GM18508 (cell line): Measurements from ENCODE around the gene KDM5B.
"Not testable (repeated sequence)": the region's sequence is repeated elsewhere in the genome, so short reads cannot be mapped to it uniquely, and the experiment has no call there.

ENCODE experiments used
- ATAC-seq: cut with Tn5 transposase; IDR thresholded peaks from one replicate; pipeline ENCODE4 v1.9.1; 2021; ENCODE audit warnings: moderate number of reproducible peaks; ENCODE audit not compliant: insufficient read depth, unreplicated experiment

Gene KDM5B

DNA sequence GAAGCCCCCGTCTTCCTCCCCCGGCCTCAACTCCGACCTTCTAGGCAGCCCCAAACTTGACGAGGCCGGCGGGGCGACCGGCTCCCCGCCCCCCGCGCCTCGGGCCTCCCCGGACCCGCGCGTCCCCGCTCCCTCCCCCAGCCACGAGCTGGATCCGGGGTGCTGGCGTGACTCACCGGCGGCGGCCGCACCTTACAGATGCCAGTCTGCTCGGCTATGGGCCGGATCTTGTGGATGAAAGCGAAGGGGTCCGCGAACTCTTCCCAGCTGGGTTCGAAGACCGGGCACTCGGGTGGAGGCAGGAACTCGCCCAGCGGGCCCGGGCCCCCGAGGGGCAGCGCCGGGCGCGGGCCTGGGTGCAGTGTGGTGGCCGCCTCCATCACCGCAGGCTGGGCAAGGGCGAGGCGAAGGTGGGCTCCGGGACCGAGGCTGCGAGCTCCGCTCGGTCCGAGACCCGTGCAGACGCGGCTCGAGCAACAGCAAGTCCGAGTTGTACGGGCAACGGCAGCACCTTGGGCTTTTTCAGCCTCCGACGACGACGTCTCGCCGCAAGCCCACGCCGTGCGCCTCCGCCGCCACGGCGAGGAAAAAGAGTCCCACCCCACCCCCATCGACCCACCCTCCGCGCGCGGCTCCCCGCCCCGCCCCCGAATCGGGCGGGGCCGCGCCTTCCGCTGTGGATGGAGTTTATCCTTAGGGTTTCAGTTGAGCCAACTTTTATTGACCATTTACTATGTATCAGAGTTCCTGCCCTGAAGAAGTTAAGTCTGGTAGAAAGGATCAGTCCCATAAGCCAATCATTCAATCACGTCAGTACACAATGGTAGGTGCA is at the start of gene KDM5B:
KDM5B (minus strand) TSS at position 496 of the 832 bp plus-strand sequence; CDS start at position 380, 116 bp downstream.
- no peak for ATAC-seq

DNA sequence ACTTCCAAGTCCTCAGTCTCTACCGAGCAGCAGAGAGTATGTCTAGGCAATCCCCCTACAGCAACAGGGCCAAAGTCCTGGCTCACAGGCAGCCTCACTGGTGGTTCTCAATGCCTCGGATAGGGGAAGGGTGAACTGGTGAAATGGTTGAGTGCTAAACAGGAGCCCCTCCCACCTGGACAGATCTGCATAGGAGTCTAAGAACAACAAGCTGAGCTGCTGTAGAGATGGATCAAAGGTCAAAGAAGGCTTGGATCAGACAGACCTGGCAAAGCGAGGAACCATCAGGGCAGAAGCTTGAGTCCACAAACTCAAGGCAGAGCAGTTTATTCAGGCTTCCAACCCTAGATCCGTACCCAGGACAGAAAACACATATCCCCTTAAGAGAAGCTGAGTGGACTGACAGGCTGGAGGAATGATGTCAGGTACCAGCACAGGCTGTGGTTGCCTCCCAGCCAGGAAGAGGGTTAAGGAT is 49.0 kb upstream of the KDM5B start:
- ATAC-seq = no peak

DNA sequence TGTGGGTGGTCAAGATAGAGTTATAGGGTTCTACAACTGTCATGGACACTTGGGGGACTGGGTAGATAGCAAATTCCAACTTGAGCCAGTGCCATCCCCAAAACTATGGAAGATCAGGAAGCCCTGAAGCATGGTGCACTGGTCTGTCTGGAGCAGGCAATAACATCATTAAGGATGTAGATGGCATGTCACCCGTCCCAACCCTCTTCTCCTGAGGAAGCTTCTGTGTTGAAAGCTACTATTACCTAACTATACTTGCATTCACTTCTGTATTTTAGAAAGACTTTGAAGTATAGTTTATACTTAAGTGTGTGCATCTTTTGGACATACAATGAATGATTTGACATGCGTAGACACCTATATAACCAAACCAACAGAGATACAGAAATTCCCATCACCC is 47.8 kb upstream of the KDM5B start:
- ATAC-seq = no peak

DNA sequence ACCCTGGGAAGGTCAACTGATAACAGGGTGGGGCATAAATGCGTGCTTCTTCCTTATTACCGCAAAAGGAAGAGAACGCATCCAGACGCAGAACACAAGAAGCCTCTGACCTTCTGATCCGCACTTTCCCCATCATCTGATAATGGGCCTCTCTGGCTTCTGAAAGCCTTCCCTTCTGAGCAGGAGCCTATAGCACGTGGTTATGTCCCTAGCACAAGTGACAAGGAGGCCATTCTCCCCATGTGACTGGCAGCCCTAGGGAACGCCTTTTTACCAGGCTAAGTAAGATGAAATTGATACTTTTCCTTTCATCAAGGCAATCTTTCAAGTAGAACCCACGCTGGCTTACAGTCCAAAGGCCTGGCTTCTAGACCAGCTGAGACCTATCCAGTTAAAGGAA is 46.6 kb upstream of the KDM5B start:
- ATAC-seq = no peak

DNA sequence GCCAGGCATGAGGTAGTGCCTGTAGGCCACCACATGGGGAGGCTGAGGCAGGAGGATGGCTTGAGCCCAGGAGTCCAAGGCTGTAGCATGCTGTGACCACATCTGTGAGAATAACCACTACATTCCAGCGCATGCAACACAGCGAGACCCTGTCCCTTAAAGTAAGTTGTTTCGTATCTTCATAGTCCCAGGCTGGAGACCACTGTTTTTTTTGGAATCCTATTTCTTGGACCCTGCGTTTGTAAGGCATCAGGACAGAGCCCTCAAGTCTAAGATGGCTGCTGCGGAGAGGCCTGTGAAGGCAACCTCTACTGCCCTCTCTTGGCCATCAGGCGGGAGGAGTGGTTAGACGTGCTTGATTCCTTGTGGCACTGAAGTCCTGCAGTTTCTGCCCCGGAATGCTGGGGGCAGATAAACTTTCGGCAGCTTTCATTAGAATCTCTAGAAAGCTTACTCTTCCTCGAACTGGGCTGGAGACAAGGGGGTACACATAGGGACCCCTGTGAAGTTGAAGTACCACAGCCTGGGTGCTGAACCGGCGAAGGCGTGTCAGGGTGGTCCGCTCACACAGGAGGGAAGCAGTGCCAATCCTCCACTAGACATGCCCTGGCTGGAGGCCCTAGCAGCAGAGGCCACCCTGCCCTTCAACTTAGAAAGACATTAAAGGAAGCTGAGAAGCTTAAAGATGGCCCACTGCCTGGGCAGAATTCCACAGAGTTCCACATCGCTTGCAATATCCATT is 44.1 kb upstream of the KDM5B start:
- no peak for ATAC-seq

DNA sequence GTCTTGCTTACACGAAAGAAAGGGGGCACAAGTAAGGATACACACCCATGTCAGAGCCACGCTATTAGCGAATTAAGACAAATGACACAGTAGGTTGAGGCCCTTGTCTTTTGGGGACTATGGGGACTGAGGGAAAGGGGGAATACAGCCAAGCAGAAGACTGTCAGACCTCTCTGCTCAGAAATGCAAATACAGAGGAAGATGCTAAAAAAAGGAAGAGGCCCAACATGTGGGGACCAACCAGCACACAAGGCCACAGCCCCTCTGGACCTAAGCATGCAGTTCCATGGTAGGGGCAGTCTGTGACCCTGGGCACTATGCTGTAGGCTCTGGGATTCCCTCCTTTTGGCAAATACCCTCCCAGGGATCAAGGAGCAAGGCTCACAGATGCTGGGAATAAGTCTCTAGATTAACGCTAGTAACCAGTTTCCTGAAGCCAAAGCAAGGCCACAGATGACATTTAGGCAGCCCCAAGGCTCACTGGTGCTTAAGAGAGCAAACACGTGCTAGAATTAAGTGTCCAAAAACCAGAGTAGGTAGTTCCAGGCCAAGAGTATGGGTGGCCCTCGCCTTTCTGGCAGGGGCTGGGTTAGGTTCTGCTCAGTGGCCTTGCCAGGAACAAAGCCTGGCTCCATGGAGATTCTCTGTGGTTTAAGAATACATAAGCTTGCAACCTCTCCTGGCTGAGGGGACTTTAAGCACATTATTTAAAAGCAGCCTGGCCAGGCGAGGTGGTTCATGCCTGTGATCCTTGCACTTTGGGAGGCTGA is 42.6 kb upstream of the KDM5B start:
- no peak for ATAC-seq

DNA sequence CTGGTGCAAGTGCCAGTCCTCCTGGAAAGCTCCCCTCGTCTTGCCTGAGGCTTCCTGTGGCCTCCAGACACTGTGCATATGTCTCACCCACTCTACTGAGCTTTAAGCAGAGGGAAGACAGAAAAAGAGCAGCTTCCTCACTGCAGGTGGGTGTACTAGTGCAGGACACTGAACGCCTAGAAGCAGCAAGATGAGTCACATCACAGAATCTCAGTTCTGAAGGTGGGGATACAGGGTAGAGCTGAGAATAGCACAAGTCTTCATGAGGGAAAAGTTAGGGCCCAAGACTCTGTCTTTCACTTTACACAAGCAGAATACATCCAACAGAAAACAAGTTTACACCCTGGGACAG is 39.9 kb upstream of the KDM5B start:
- no peak for ATAC-seq

DNA sequence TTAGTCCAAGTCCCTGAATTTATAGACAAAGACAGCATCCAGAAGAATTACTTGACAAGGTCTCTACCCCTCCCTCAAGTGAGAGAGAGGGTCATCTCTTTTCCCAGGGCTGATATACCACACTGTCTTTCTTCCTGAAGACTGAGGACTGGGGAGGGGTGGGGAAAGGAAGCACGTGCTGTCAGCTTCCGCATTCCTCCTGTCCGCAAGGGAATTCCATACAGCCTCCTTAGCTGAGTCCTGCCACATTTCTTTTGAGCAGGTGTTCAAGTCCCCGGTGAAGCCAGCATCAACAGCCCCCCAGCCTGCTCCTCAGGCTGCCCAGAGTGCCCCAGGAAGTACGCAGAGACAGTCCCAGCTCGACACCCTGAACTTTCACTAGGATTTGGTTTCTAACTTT is 36.7 kb upstream of the KDM5B start:
- no peak for ATAC-seq

DNA sequence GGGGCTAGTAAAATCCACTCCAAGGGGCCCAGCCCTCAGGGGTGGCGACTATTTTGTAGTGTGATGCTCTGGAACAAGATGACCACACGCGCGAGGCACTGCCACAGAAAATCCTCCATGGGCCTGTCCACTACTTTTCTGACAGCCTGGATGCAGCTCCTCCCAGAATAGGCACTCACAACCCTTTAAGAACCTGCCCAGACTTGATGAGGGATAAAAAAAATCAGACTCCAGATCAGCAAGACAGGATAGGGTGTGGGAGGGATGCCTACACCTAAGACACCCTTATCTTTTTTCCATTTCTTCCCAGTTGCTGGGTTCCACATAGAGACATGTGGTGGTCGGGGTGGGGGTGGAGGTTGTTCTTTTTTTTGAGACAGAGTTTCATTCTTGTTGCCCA is 36.0 kb upstream of the KDM5B start:
- no peak for ATAC-seq

DNA sequence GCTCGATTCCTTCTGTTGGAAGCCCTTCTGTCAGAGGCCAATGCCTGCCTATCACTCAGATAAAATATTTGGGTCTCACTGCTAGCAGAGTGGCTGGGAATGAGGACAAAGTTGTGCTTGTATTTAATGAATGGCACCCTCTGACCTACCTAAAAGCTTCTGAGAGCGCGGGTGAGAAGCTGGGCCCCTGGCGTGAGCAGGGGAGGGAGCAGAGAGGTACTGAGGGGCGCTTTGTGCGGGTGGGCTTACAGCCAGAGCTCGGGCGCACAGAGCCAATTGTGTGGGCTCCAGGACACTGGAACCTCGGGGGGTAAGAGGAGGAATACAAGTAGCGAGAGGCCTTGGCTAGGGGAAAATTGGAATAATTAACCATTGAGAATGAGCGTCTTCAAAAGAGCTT is 34.9 kb upstream of the KDM5B start:
- ATAC-seq = no peak

DNA sequence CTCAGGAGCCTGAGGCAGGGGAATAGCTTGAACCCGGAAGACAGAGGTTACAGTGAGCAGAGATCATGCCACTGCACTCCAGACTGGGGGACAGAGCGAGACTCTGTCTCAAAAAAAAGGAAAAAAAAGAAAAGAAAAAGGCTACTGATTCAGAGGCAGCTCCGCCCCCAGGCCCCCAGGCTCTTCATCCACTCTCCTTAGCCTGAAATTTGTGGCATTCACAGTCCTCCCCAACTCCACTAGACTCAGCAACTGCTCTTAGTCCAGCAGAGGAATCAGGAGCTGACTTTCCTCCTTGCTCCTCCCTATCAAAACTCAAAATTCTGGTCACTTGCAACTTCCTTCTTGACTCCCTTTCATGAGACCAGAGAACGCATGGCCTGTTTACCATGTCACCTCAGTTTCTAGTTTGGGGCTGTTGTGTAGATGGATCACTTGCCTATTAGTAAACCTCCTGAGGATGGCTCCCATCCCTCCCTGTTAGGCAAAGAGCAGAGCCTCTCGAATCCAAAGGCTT is 29.6 kb upstream of the KDM5B start:
- no peak for ATAC-seq

DNA sequence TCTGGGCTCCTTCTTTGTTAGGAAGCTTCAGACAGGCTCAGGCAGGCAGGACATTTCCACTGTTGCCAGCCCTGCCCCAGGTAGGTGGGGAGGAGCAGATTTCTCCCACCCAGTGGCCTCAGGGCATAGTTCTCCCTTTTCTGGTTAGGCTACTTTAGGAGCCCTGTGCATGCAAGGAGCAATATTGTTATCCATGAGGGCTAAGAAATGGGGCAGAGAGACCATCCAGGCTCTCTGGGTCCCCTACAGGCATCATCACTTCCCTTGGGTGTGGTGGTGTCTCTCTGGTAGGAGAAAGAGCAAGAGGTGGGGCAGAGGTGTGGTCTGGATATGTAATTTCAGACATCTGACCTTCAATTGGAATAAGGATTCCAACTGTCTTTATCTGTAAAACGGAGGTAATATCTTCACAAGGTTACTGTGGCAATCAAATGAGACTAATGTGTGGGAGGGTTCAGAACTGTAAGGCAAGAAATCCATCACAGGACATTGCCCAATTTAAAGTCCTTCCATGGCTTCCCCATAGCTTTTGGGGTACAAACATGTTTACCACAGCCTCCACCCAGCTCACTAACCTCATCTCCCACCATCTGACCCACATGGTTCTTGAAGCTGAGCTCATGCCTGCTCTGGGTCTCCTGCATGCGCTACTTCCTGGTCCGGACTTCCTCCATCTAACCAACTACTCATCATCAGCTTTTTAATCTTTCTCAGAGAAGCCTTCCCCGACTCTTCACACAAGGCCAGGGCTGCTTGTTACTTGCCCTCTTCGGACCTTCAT is 28.6 kb upstream of the KDM5B start:
- no peak for ATAC-seq

DNA sequence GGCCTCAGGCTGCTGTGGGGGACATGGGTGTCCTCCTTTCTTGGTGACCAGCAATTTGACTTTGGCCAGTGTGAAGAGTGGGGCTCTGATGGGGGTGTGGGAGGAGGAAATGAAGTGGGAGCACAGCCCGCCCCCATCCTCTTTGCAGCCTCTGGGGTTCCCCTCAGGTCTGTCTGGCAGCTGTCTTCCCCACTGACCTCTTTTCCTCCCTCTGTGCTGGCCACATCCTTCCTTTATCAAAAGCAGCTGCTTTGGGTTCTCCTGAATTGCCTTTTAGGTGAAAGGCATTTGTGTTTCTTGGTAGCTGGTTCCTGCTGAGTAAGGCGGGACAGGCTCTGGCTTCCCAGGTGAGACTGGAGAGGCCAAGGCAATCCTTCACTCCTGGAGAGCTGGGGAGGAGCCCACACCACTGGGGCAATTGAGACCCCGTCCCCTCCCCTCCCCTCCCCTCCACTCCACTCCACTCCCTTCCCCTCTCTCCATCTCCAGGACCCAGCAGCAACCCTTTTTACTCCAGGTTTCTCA is 27.4 kb upstream of the KDM5B start:
- no peak for ATAC-seq

DNA sequence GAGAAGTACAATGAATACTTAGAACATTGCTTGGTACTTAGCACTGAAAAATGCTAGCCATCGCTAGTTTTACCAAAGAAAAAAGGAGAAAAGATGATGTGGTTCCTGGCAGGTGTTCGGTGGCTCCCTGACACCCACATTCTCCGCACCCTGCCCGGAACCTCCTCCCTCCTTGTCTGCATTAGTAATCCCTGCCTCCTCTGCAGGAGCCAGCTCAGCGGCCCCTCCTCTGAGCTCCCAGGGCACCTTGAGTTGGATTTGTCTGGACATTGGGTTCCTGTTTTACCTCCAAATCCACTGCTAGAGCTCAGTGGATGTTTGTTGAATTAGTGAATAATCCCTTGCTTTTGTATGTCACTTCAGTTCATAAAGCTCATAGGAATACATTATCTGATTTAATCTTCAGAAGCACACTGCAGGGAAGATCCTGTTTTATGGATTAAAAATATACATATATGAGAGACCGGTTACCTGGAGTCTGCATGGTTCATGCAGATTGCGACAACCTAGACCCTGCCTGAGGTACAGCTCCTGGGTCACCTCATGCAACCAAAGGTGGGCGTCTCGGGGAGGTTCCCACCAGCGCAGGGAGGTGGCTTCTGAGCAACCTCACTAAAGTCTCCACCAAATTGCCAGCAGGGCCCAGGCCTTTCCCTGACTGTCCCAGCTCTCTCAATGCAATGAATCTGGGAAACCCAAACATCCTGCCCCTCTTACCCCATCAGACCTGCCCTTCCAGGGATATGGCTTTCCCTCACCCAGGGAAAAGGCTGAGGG is 26.7 kb upstream of the KDM5B start:
- ATAC-seq = no peak

DNA sequence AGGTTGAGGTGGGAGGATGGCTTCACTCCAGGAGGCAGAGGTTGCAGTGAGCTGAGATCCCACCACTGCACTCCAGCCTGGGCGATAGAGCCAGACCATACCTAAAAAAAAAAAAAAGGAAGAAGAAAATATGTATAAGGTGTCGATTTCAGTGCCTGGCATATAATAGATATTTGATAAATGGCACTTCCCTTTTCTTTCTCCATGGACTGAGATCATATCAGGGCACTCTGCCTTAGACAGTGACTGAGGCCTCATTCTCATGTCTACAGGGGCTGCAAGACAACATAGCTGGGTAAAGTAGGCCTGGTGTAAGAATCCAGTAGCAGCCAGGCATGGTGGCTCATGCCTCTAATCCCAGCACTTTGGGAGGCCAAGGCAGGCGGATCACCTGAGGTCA is 23.7 kb upstream of the KDM5B start:
- ATAC-seq = no peak

DNA sequence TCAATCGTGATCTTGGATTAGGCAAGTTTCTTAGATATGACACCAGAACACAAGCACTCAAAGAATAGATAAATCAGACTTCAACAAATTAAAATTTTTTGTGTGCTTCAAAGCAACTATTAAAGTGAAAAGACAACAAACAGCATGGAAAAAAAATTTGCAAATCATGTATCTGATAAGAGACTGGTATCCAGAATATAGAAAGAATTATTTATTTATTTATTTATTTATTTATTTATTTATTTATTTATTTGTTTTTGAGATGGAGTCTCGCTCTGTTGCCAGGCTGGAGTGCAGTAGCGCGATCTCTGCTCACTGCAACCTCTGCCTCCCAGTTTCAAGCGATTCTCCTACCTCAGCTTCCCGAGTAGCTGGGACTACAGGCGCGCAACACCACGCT is 21.0 kb upstream of the KDM5B start:
- ATAC-seq = not testable (repeated sequence)

DNA sequence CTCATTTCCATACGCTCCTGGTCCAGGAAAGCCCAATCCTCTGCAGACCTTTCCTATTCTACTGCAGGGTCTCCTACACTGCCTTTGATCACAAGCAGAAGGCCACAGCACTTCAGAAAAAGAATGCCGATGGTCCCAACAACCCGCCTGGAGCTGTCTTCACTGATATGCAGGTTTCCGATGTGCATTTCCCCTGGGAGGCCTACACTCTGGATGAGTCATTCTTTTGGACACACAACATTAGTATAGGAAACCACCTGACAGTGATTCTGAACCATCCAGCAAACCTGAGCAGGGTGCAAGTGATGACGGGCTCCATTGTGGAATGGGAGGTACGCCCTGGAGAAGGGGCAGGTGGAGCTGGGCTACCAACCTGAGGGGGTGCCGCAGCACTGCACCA is 17.5 kb upstream of the KDM5B start:
- no peak for ATAC-seq

DNA sequence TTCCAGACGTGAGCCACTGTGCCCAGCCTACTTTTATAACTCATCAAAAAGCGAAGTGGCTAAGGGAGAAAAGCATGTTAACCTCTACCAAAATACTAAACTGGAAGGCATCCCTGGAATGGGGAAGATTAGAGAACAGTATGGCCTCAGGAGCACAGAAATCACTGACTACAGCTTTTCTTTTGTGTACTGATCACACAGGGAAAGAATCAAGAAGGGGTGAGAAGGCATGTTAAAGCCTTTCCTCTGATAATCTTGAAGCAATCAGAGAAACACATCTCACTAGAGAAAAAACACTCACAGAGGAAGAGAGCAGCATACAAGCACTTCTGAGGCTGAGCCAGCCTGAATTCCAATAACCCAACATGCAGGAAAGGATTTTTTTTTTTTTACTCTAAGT is 13.2 kb upstream of the KDM5B start:
- no peak for ATAC-seq

DNA sequence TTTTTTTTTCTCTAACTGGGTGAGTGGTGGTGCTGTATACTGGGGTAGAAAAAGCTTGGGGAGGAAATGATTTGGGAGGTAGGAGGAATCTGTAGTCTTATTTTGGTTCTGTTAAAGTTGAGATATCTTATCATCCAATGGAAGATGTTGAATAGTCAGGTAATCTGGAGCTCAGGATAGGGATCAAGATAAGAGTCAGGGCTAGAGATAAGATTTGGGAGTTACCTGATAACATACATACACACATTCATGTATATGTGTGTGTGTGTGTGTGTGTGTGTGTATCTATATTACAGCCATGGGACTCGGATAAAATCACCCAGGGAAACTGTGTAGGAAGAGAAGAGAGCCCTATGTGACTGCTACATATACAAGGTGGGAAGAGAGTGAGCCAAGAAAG is 10.6 kb upstream of the KDM5B start:
- ATAC-seq = no peak
